Stimulated activated CD8-positive, alpha-beta memory T cell treated with anti-CD3 and anti-CD28 coated beads, Interleukin-12 subunit alpha, Interleukin-12 subunit beta, amount 100 ng/mL, for 24 hours (primary cell): ENCODE measurements around the gene AZU1.
"Not testable (repeated sequence)": the region's sequence is repeated elsewhere in the genome, so short reads cannot be mapped to it uniquely, and the experiment has no call there.

Experiments
- DNase-seq: peaks from one replicate; pipeline ENCODE4 v3.0.0-alpha.2; 2020; ENCODE audit errors: extremely low read depth

Gene AZU1

GRCh38 chr19:872266-872951 lies 44.8 kb downstream of the AZU1 start:
- DNase-seq = peak; percentile 64

- no peak for DNase-seq
These were observed 45.4 kb downstream of the AZU1 start for GRCh38 chr19:873084-873483.

GRCh38 chr19:873561-874041 lies 46.0 kb downstream of the AZU1 start:
- DNase-seq = no peak

GRCh38 chr19:875265-875879 lies 47.7 kb downstream of the AZU1 start:
- no peak for DNase-seq

- no peak for DNase-seq
These were observed 48.5 kb downstream of the AZU1 start for GRCh38 chr19:876089-876488.

GRCh38 chr19:876780-877314 lies 49.2 kb downstream of the AZU1 start:
- no peak for DNase-seq

GRCh38 chr19:877992-878660 lies 50.5 kb downstream of the AZU1 start:
- not testable (repeated sequence) for DNase-seq

GRCh38 chr19:878751-879561 lies 51.3 kb downstream of the AZU1 start:
- not testable (repeated sequence) for DNase-seq

- no peak for DNase-seq
These were observed 52.2 kb downstream of the AZU1 start for GRCh38 chr19:879711-880438.
